AG04450 (cell line): Measurements from ENCODE around the gene MBNL3. TPM values are rescaled to one million over a fixed set of nuclear protein-coding genes. Genes with fewer than 3 reads are reported as not detected.
A peak's percentile ranks its signal among the peaks of the same experiment; 100 is the strongest.

ENCODE experiments used
- CTCF ChIA-PET: fragments of 300-600, 350-600 bp; formaldehyde crosslinking; extraction: SDS; loops from one replicate; lab custom pipeline; 2022; ENCODE audit warnings: antibody characterized with exemption, inconsistent platforms; lab: Charles Lee
- POLR2A ChIA-PET: fragments of 350-600 bp; formaldehyde crosslinking; extraction: SDS; loops from one replicate; lab custom pipeline; 2021; ENCODE audit warnings: antibody characterized with exemption, inconsistent platforms; lab: Yijun Ruan, JAX
- DNase-seq: peaks from one replicate; pipeline ENCODE4 v3.0.0-alpha.2; 2011; ENCODE audit warnings: low read depth, low spot score
- H3K27ac ChIP-seq: one replicate; pipeline ENCODE4 v1.5.1; 2012; ENCODE audit warnings: low read depth, low read length, control low read depth
- H3K27me3 ChIP-seq: one replicate; pipeline ENCODE4 v1.6.0; 2012; ENCODE audit warnings: low read length; ENCODE audit not compliant: control insufficient read depth, insufficient read depth
- H3K4me3 ChIP-seq: 2 replicates; pipeline ENCODE4 v1.5.1; 2011; ENCODE audit warnings: mild to moderate bottlenecking, low read depth, low read length, control low read depth
- H3K9me3 ChIP-seq: 2 replicates; pipeline ENCODE4 v1.5.1; 2012; ENCODE audit warnings: low read length; ENCODE audit not compliant: control insufficient read depth, insufficient read depth
- CTCF ChIP-seq: IDR thresholded peaks from 2 replicates; pipeline ENCODE4 v1.5.1; 2011; ENCODE audit warnings: low read depth, low read length, control low read depth, inconsistent platforms
- polyA minus RNA-seq: library from RNA; depleted of rRNA, polyadenylated mRNA; stranded (reverse); fragments of >200 nt; gene quantifications from 2 replicates; pipeline ENCODE4 v1.2.3, GENCODE V29; 2011; rRNA and poly(A)+ RNA removed
- polyA plus RNA-seq: library from polyadenylated mRNA; depleted of rRNA; stranded (reverse); fragments of >200 nt; gene quantifications from 2 replicates; pipeline ENCODE4 v1.2.3, GENCODE V29; 2011; rRNA removed

Gene MBNL3
- polyA plus RNA-seq, result 1.1 and 1.2 TPM in 2 replicates
- 2.0 and 3.9 TPM in 2 replicates for polyA minus RNA-seq

- CTCF ChIA-PET, result interaction anchor here (1.0 kb wide), 1 partner anchor 270 kb away, joined by 3 read pairs; no protein-coding TSS in a partner anchor
- POLR2A ChIA-PET, result no interaction called here
- DNase-seq, result no peak
Observed at GRCh38 chrX:132488819-132489577, at the start of gene MBNL3. TSS of gene MBNL3 (minus strand) at chrX:132489038. CDS start at chrX:132439611, 49,427 bp downstream.

GRCh38 chrX:132533409-132533808, 44.6 kb upstream of the MBNL3 start:
- no peak for DNase-seq
- CTCF ChIA-PET, result no interaction called here
- TF ChIP-seq CTCF, result no peak

More at GRCh38 chrX:132488819-132489577, at the start of gene MBNL3:
- no peaks in the 10 kb centered on the region for H3K9me3 ChIP-seq
- TF ChIP-seq CTCF, result no peak
- peaks cover 12% of the 10 kb centered on the region for H3K27me3 ChIP-seq
- peak within 1 kb of the TSS; percentile 61 for H3K4me3 ChIP-seq
- no peak within 1 kb of the TSS for H3K27ac ChIP-seq

GRCh38 chrX:132532913-132533312, 44.1 kb upstream of the MBNL3 start:
- no peak for TF ChIP-seq CTCF
- no peak overlapping the region for H3K27ac ChIP-seq
- no peaks in the 10 kb centered on the region for H3K27me3 ChIP-seq
- H3K9me3 ChIP-seq, result no peaks in the 10 kb centered on the region
- POLR2A ChIA-PET, result no interaction called here
- no peak overlapping the region for H3K4me3 ChIP-seq
- CTCF ChIA-PET, result no interaction called here
- DNase-seq, result no peak

More at GRCh38 chrX:132533409-132533808, 44.6 kb upstream of the MBNL3 start:
- no peak overlapping the region for H3K27ac ChIP-seq
- no peak overlapping the region for H3K4me3 ChIP-seq
- POLR2A ChIA-PET, result no interaction called here
- H3K27me3 ChIP-seq, result no peaks in the 10 kb centered on the region
- no peaks in the 10 kb centered on the region for H3K9me3 ChIP-seq

GRCh38 chrX:132532097-132532496, 43.3 kb upstream of the MBNL3 start:
- POLR2A ChIA-PET, result no interaction called here
- Histone ChIP-seq H3K4me3 (no peak overlapping the region), H3K27me3 (no peaks in the 10 kb centered on the region), H3K9me3 (no peaks in the 10 kb centered on the region), H3K27ac (no peak overlapping the region)
- no peak for DNase-seq
- CTCF ChIA-PET, result no interaction called here
- no peak for TF ChIP-seq CTCF

- no peaks in the 10 kb centered on the region for H3K9me3 ChIP-seq
- H3K27me3 ChIP-seq, result no peaks in the 10 kb centered on the region
- no peak overlapping the region for H3K27ac ChIP-seq
- POLR2A ChIA-PET, result no interaction called here
- TF ChIP-seq CTCF, result no peak
- DNase-seq, result no peak
- H3K4me3 ChIP-seq, result no peak overlapping the region
- CTCF ChIA-PET, result no interaction called here
Observed at GRCh38 chrX:132520792-132521191, 32.0 kb upstream of the MBNL3 start.
